NT2/D1 (cell line): ENCODE measurements around the gene HEPACAM2.

Experiments used
- DNase-seq: peaks from one replicate; pipeline ENCODE4 v3.0.0-alpha.2; 2011; ENCODE audit warnings: low read depth, low spot score
- H3K27me3 ChIP-seq: 2 replicates; pipeline ENCODE4 v1.6.0; 2011; ENCODE audit warnings: mild to moderate bottlenecking; ENCODE audit not compliant: insufficient read length, insufficient read depth
- H3K36me3 ChIP-seq: 2 replicates; pipeline ENCODE4 v1.6.1; 2011; ENCODE audit warnings: mild to moderate bottlenecking, low read length, mixed read lengths; ENCODE audit not compliant: insufficient read depth, insufficient read length
- H3K4me1 ChIP-seq: 2 replicates; pipeline ENCODE4 v1.5.1; 2011; ENCODE audit not compliant: insufficient read depth, insufficient read length
- H3K4me3 ChIP-seq: 2 replicates; pipeline ENCODE4 v1.5.1; 2011; ENCODE audit warnings: low read depth; ENCODE audit not compliant: insufficient read length
- H3K9ac ChIP-seq: 2 replicates; pipeline ENCODE4 v1.6.0; 2011; ENCODE audit warnings: low read depth; ENCODE audit not compliant: insufficient read length
- H3K9me3 ChIP-seq: 2 replicates; pipeline ENCODE4 v1.5.1; 2011; ENCODE audit warnings: mild to moderate bottlenecking, low read length; ENCODE audit not compliant: insufficient read depth
- SUZ12 ChIP-seq: IDR thresholded peaks from 2 replicates; pipeline ENCODE4 v1.6.1; 2011; ENCODE audit not compliant: insufficient read length, insufficient read depth; ENCODE audit errors: extremely low read depth
- YY1 ChIP-seq: IDR thresholded peaks from 2 replicates; pipeline ENCODE4 v1.6.1; 2011; ENCODE audit not compliant: insufficient read length, insufficient read depth
- ZNF274 ChIP-seq: IDR thresholded peaks from 2 replicates; pipeline ENCODE4 v1.6.1; 2011; ENCODE audit warnings: mild to moderate bottlenecking, low read depth, low read length

Gene HEPACAM2

DNA sequence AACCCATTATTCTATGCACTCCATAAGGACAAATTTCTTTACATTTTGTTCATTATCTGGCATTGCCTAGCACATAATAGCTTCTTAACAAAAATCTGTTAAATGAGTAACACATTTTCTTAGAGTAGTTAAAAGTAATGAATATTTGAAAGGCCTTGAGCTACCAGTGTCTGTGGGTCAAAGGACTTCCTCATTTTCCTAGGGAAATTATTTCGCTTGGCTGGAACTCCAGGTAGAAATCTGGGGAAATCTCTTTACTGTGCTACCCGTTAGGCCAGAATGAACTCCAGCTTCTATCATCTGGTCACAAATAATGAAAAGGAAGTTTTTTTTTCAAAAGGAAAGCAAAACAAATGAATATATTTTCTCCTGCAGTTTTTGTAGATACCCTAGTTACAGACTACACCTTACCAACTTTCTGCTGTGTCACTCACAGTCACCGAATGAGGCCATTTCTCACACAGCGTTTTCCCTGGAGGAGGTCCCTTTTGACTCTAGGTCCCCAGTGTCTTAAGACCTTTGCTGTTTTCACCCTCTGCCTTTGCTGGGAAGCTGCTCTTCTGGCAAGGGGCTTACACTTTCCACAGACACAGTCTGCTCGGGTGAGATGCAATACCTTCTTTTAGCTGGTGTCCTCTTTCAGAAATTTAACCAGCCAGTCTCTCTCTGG, 79.7 kb downstream of the HEPACAM2 start:
- no peak for TF ChIP-seq SUZ12
- no peak for TF ChIP-seq ZNF274
- no peak for TF ChIP-seq YY1
- no peaks in the 10 kb centered on the region for H3K4me1 ChIP-seq
- no peak for DNase-seq
- H3K9me3 ChIP-seq = no peaks in the 10 kb centered on the region
- no peaks in the 10 kb centered on the region for H3K27me3 ChIP-seq
- H3K4me3 ChIP-seq = no peak overlapping the region
- no peak overlapping the region for H3K9ac ChIP-seq
- H3K36me3 ChIP-seq = no peaks in the 10 kb centered on the region

DNA sequence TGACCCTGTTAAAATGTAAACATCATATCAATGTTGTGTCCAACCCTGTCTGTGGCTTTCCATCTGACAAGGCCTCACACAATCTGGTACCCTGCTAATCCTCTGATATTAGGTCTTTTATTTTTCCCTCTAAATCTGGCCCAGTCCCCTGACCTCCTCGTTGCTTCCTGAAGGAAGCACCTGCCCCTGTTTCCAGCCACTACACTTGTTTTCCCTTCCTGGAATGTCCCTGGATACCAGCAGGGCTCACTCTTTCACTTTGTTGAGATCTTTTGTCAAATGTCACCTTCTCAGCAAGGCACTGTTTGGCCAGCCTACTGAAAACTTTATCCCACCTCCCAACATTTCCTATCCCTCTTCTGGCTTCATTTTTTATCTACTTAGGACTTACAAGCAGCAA, 80.2 kb downstream of the HEPACAM2 start:
- H3K9ac ChIP-seq = no peak overlapping the region
- no peak overlapping the region for H3K4me3 ChIP-seq
- H3K36me3 ChIP-seq = no peaks in the 10 kb centered on the region
- no peaks in the 10 kb centered on the region for H3K27me3 ChIP-seq
- TF ChIP-seq SUZ12 = no peak
- no peak for TF ChIP-seq ZNF274
- no peak for TF ChIP-seq YY1
- H3K9me3 ChIP-seq = no peaks in the 10 kb centered on the region
- no peaks in the 10 kb centered on the region for H3K4me1 ChIP-seq
- DNase-seq = no peak

DNA sequence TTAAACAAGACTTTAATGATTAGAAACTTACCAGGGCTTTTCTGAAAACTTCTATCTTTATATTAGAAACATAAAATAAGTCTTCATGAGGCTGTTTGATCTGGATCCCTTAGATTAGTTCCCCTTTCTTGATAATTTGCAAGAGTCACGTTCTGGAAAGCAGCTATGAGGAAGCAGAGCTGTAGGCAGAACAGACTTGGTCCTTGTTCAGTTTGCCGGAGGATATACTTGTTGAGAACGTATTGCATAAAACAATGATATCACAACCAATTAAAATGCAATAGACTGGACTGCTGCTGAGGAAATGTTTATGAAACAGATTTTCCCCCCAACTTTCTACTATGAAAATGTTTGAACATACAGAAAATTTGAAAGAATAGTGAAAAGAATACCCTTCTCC, 80.9 kb downstream of the HEPACAM2 start:
- no peak for DNase-seq
- H3K9me3 ChIP-seq = no peaks in the 10 kb centered on the region
- no peak overlapping the region for H3K9ac ChIP-seq
- H3K4me1 ChIP-seq = no peaks in the 10 kb centered on the region
- no peak overlapping the region for H3K4me3 ChIP-seq
- no peaks in the 10 kb centered on the region for H3K27me3 ChIP-seq
- TF ChIP-seq ZNF274 = no peak
- TF ChIP-seq SUZ12 = no peak
- TF ChIP-seq YY1 = no peak
- H3K36me3 ChIP-seq = no peaks in the 10 kb centered on the region

DNA sequence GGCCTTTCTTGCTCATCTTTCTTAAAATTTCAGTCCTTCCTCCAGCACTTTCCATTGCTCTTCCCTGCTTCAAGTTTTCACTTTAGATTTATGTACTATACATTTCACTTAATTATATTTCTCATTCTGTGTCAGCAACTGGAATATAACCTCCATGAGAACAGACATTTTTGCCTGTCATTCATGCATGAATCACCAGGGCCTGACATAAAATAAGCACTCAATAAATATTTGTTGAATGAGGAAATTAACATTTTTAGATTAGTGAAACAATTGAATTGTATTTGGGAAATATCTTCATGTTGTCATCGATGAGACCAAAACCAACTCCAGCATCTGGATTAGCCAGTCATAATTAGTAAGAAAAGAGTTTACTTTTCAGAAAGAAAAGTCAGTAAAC, 84.1 kb downstream of the HEPACAM2 start:
- Histone ChIP-seq H3K9me3 (no peaks in the 10 kb centered on the region), H3K27me3 (no peaks in the 10 kb centered on the region), H3K36me3 (no peaks in the 10 kb centered on the region), H3K4me3 (no peak overlapping the region), H3K4me1 (no peaks in the 10 kb centered on the region), H3K9ac (no peak overlapping the region)
- TF ChIP-seq YY1 = no peak
- DNase-seq = no peak

DNA sequence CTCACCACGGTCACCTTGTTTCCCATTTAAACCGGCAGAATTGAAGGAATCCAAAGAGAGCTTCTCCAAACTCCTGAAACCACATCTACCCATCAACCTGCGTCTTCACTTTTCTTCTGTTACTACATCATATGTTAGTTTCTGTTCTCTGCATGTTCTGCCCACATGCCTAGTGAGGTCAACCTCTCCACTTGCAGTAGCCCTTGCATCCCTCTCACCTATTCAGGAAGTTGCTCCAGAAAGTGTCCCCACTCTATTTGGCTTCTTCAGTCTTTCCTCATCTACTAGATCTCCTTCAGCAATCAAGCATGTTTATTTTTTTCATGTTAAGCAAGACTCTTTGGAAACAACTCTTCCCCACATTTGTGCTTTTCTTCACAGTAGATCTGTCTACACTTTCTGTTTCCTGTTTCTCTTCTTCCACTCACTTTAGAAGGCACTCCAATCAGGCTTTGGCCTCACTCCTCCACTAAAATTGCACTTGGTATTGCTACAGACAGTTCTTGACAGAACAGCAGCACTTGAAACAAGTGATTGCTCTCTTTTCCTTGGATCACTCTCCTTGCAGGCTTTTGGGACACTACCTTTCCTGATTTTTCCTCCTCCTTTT, 85.6 kb downstream of the HEPACAM2 start:
- DNase-seq = no peak
- Histone ChIP-seq H3K27me3 (no peaks in the 10 kb centered on the region), H3K9me3 (no peaks in the 10 kb centered on the region), H3K4me1 (no peaks in the 10 kb centered on the region), H3K36me3 (no peaks in the 10 kb centered on the region), H3K9ac (no peak overlapping the region), H3K4me3 (no peak overlapping the region)
- TF ChIP-seq ZNF274 (no peak), YY1 (no peak), SUZ12 (no peak)

DNA sequence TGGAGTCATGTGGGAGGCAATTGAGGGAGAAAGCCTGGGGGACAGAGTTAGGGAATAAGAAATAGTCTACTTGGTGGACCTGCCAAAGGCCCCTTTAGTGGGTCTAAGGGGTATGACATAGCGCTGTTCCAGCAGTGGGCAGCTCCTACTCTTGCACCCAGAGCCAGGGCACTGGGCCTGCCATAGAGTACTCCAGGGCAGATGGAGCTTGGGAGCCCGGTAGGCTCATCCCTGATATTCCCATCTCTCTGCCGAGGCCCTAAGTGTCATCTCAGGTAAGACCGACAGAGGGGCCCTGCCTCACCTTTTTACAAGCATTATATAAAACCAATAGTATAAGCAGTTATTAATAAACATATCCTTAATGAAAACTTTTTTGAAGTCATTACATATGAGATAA, 87.7 kb downstream of the HEPACAM2 start:
- Histone ChIP-seq H3K9ac (no peak overlapping the region), H3K4me1 (no peaks in the 10 kb centered on the region), H3K36me3 (no peaks in the 10 kb centered on the region), H3K9me3 (no peaks in the 10 kb centered on the region), H3K4me3 (no peak overlapping the region), H3K27me3 (no peaks in the 10 kb centered on the region)
- TF ChIP-seq ZNF274 (no peak), YY1 (no peak), SUZ12 (no peak)
- DNase-seq = no peak
